Fibroblast of gingiva (primary cell): ENCODE data around the gene PRAMEF12.
"Not testable (repeated sequence)": the region's sequence is repeated elsewhere in the genome, so short reads cannot be mapped to it uniquely, and the experiment has no call there.

Source experiments
- DNase-seq: peaks from one replicate; pipeline ENCODE4 v3.0.0-alpha.2; 2011; ENCODE audit warnings: low read depth

Gene PRAMEF12

GRCh38 chr1:12771186-12771585, 2.4 kb upstream of the PRAMEF12 start:
- DNase-seq: no peak

GRCh38 chr1:12772520-12772919, 1.0 kb upstream of the PRAMEF12 start:
- DNase-seq: no peak

GRCh38 chr1:12774801-12775345, 1.3 kb downstream of the PRAMEF12 start:
- DNase-seq: no peak

GRCh38 chr1:12775443-12775842, 1.9 kb downstream of the PRAMEF12 start:
- DNase-seq: no peak

GRCh38 chr1:12776801-12777557, 3.4 kb downstream of the PRAMEF12 start:
- DNase-seq: no peak

GRCh38 chr1:12778061-12778460, 4.5 kb downstream of the PRAMEF12 start:
- no peak for DNase-seq

- DNase-seq: no peak
These were observed 5.4 kb downstream of the PRAMEF12 start for GRCh38 chr1:12778907-12779306.

GRCh38 chr1:12781488-12781887, 8.0 kb downstream of the PRAMEF12 start:
- not testable (repeated sequence) for DNase-seq

- not testable (repeated sequence) for DNase-seq
These were observed 10.2 kb downstream of the PRAMEF12 start for GRCh38 chr1:12783783-12784182.

GRCh38 chr1:12784729-12785128, 11.2 kb downstream of the PRAMEF12 start:
- DNase-seq: not testable (repeated sequence)

GRCh38 chr1:12791097-12791496, 17.6 kb downstream of the PRAMEF12 start, which contains the start of gene PRAMEF1:
TSS of gene PRAMEF1 (plus strand) at chr1:12791397. CDS start at chr1:12793228, 1,831 bp downstream.
- not testable (repeated sequence) for DNase-seq

GRCh38 chr1:12798911-12799310, 25.4 kb downstream of the PRAMEF12 start:
- no peak for DNase-seq

GRCh38 chr1:12799730-12800129, 26.2 kb downstream of the PRAMEF12 start:
- DNase-seq: no peak

- DNase-seq: no peak
These were observed 36.4 kb downstream of the PRAMEF12 start for GRCh38 chr1:12809933-12810332.

GRCh38 chr1:12810691-12811408, 37.3 kb downstream of the PRAMEF12 start:
- no peak for DNase-seq

GRCh38 chr1:12811409-12811784, 37.9 kb downstream of the PRAMEF12 start:
- no peak for DNase-seq

- DNase-seq: not testable (repeated sequence)
These were observed 45.5 kb downstream of the PRAMEF12 start for GRCh38 chr1:12819061-12819460.
